ENCODE data around the gene STRN3.

GRCh38 chr14:30872602-30873001 is 153.6 kb downstream of the STRN3 start:
- TF ChIP-seq CTCF (IDR thresholded peaks at IDR 0.05) (no peak), POLR2A (IDR thresholded peaks at IDR 0.05) (no peak)
